Hematopoietic multipotent progenitor cell treated with erythropoietin and hydrocortisone succinate and interleukin-3 and kit ligand, for 6 days (in vitro differentiated cells): ENCODE data around the gene SPDYE4.

Experiments used
- DNase-seq: peaks from one replicate; pipeline ENCODE4 v3.0.0-alpha.2; 2015

SPDYE4 gene

DNA sequence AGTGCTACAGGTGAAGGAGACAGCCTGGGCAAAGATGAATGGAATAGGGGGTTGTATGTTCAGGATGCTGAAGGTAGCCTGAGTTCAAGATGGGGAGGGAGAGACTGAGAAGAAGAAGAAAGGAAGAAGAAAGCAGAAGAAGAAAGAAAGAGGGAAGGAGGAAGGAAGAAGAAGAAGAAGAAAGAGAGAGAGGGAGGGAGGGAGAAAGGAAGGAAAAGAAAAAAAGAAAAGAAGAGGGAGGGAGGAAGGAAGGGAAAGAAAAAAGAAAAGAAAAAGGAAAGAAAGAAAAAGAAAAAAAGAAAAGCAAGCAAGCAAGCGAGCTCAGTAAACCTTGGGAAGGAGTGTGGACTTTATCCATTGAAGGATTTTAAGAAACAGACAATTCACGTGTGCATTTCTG lies 21.6 kb downstream of the SPDYE4 start:
- DNase-seq = no peak

DNA sequence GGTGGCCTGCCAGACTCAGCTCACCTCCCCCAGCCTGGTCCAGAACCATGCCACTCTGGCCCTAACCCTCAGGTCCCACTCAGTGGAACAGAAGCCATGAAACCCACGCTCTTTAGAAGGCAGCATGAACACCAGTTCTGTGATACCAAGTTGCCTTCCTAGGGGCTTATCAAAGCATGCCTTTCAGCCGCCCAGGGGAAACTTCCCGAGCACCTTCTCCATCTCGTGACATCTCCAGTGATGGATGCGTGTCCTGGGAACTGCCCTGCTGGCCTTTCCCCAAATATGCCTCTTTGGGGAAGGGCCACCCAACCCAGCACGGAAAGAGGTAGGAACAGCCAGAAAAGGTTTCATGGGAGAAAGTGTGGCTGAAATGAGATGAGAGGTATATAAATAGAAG lies 22.0 kb downstream of the SPDYE4 start:
- DNase-seq = no peak

DNA sequence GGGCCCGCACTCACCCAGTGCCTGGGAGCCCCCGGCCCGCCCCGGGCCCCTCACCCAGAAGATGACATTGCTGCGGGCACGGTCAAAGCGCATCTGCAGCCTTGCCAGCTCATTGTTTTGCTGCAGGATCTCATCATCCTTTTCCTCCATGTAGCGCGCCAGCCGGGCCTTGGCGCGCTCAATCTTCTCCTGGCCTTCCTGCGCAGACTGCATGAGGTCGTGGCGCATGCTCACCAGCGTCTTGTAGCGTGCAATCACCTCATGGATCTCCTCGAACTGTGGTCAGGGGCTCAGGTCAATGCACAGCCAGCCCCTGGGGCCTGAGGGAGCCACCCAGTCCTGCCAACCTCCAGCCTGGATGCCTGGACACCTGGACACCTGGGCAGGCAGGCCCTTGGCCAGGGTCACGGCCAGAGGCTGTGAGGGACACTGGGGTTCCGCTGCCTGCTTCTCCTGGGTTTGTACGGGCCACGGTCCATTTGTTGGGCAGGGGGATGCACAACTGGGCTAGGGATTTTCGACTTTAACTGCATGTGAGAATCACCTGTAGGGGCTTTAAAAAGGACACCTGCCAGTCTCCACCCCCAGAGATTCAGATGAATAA lies 22.9 kb downstream of the SPDYE4 start:
- no peak for DNase-seq

DNA sequence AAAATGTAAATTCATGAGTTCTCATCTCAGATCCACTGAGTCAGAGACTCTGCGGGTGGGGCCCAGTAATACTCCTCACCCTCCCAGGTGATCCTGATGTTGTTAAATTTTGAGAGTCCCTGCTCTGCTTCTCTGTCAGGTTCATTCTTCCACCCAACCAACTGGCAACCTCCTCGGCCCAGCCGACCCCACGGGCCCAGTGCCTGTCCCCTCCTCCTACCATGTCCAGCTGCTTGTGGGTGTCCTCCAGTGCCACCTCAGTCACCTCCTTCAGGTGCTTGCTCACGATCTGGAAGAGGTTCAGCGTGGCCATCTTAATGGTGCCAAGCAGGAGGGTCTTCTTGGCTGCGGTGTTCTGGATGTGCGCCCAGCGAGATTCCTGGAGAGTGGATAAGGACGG lies 23.5 kb downstream of the SPDYE4 start:
- DNase-seq = no peak

DNA sequence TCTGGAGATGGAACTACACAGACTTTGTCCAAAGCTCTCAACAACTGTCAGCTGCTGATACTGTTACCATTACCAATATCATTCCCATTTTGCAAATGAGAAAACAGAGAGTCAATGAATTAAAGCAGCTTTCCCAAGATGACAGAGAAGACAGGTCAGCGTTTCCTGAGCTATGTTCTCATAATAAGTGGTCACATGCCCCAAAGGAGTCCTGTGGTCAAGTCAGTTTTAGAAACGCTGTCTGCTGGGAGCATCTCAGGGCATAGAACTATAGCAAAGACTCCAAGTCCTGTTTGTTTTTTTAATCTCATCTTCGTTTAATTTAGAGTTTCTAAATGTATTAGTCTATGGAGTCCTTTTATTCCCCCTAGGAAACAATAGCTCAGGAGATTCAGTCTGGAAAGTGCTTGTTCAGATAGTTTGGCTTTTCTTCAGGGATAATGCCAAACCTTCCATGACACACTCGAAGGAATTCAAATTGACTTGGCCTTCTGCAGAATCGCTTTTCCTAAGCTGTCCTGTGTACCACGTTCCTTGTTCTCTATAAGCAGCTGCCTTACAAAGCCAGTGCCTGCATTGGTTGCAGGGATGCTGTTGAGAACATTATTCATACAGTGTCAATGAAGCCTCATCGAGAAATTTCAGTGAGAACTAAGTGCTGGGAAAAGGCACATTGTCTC lies 25.8 kb downstream of the SPDYE4 start:
- no peak for DNase-seq

DNA sequence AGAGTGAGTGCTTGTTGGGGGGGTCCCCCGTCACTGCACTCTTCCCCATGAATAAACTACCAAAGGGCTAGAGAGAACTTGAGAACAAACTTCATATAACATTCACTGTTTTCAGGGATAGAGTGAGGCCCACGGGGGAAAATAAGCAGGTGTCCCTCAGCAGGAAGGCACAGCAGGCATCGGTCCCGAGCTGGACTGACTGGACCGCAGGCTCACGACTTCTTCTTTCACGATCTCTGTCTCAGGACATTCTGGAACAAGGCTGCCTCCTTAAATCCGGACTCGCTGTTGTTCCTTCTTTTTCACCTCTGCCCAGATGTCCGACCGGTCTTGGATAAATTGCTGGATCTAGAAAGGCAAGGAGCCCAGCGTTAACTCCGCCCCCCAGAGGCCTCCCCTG lies 28.5 kb downstream of the SPDYE4 start:
- no peak for DNase-seq

DNA sequence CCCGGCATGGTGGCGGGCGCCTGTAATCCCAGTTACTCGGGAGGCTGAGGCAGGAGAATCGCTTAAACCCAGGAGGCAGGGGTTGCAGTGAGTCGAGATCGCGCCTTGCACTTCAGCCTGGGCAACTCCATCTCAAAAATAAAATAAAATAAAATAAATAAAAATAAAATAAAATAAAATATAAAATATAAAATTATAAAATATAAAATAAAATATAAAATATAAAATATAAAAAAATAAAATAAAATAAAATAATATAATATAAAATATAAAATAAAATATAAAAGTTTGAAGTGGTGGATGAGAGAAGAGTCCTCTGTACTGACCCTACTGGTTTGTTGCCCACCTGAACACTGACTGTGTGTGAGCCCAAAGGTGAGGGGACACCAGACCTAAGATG lies 28.9 kb downstream of the SPDYE4 start:
- no peak for DNase-seq

DNA sequence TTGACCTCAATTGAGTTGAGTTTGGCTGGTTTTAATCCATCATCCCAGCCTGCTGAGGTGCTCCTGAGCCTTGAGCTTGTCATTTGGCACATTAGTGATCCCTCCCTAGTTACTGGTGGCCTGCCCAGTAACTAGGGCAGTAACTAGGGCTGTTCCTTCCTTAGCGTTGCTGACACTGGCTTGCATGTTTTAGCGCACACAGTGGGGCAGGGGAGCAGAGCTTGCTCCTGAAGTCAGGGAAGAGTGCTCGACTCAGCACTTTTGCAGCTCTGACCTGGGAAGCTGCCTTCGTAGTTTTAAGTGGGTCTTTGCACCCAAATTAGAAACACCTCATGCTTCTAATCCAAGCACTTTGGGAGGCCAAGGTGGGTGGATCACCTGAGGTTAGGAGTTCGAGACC lies 29.4 kb downstream of the SPDYE4 start:
- DNase-seq = no peak

DNA sequence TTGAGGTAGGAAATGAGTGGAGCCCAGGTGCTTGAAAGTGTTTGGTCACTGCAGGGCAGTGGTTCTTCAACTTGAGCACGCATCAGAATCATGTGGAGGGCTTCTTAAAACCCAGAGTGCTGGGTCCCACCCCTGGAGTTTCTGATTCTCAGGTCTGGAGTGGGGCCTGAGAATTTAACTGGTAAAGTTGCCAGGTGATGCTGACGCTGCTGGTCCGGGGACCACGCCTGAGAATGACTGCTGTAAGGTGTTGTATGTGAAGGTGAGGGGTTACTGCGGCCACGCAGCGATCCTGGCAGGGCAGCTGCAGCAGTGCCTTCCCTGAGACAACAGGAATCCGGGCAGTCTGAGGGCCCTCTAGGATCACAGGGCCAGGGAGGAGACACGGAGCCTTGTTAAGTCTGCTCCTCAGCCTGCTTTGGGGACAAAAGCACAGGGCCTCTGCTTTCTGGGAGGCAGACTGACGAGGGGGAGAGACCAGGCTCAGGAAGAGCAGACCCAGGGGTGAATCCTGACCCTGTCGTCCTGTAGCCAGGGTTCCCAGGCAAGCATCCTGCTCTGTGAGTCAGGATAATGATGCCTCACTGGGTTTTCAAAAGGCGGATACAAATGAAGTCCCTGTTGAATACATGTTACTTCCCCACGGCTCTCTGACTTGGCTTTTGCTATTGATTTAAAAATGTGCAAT lies 30.0 kb downstream of the SPDYE4 start:
- no peak for DNase-seq

DNA sequence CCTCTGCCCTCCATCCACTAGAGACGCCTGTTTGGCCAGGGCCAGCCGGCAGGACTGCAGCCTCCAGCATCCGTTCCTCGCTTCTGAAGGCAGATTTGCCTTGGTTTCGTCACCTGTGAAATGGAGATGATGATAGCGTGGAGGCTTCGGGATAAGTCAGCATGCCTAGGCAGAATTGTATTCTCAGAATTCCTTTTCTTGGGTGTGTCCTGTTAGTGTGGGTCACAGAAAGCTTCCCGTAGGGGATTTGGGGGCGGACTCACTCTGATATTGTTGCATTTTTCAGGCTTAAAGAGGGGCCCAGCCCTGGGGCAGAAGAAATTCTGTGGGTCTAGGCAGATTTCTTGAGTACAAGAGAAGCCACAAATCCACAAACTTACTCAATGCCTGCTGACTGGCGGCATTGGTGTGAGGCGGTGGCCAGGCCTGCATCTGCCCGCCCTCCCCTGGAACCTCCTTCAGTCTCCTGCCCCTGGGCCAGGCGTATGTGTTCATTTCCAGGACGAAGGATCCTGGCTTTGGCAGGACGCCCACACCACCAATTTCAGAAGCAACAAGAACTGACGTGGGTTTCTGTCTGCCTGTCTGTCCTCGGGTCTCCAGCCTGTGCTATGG lies 31.3 kb downstream of the SPDYE4 start:
- peak; percentile 48 for DNase-seq

DNA sequence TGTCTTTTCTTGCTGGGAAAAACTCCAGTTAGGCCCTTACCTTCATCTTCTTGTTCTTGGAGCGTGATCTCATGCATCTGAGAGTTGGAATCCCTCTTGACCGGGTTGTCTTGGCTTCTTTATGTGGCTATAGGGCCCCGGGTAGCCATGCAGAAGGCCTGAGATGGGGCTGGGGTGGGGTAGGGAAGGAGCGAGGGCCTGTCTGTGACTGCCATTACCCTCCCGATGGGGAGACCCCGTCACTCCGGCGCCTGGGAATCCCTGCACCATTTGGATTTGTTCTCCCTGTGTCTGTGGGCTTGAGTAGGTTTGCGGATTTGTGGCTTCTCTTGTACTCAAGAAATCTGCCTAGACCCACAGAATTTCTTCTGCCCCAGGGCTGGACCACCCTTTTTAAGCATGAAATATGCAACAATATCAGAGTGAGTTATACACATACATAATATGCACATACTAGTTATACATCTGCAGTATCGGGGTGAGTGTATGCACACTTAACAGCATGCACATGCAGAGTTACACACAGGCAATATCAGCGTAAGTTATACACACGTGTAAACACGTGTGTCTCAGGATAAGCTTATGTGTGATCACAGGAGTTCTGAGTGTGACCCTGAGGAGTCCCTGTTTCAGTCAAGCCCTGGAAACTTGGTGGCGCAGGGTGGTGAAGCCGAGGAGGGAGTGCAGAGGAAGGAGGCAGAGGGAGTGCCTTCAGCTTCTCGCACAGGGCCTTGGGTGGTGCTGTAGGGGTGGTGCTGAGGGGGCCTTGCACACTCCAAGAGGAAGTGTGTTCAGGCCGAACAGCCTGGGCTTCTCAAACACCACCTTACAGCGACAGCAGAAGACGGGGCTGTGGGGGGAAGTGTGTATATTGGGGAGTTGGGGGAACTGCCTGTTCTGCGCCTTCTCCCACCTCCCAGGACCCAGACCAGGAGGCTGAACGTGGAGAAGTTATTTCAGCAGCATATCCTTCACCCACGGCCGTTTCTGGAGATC lies 32.2 kb downstream of the SPDYE4 start:
- DNase-seq = peak; percentile 52

DNA sequence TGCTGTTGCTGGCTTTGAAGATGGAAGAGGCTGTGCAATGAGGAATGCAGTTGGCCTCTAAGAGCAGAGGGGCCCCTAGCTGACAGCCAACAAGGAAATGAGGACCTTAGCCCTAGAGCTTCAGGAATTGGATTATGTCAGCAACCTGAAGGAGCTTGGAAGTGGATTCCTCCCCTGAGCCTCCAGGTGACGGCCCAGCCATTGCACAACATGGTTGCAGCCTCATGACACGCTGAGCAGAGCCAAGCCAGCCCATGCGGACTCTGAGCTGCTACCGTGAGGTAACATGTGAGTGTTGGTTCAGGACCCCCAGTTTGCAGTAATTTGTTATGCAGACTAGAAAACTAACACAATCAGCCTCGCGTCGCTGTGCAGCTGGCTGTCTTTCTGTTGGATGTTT lies 33.9 kb downstream of the SPDYE4 start:
- no peak for DNase-seq

DNA sequence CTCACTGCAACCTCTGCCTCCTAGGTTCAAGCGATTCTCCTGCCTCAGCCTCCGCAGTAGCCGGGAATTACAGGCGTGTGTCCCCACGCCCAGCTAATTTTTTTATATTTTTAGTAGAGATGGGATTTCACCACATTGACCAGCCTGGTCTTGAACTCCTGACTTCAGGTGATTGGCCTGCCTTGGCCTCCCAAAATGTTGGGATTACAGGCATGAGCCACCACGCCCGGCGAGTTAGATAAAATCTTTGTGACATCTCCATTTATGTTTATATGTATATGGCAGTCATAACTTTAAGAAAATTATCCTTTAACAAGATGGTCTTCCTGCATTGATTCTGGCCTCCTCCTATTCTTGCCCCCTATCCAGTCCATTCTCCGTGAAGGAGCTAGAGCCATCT lies 37.8 kb downstream of the SPDYE4 start:
- DNase-seq = no peak

DNA sequence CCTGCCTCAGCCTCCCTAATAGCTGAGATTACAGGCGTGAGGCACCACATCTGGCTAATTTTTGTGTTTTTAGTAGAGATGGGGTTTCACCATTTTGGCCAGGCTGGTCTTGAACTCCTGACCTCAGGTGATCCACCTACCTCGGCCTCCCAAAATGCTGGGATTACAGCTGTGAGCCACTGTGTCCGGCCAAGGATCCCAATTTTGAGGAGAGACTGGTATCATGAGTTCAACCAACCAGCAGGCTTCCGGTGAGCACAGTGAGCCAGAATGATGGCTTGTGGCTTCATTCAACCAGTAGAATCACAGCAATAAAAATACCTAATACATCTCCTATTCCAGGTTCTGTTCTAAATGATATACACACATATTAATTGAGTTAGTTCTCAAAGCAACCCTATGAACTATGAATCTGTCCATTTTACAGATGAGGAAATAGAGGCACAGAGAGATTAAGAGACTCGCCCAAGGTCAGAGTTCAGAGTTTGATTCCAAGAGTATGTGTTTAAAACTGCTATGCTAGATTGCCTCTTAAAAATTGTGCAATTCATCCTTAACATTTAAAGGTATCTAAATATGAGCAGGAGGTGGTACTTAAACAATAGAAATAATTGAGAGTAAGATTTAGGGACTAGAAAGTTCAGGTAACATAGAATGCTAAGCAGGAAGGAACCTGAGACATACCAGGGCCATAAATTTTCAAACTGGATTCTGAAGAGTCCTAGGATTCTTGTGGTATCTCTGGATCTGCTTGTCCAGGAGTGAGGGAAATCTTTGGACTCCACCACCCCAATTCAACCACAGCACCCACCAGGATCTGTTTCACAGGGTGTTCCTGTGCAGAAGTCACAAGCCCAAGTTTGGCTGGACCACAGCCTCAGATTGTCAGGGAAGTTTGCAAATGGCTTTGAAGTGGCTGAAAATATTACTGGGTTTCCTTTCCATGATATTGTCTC lies 38.8 kb downstream of the SPDYE4 start:
- no peak for DNase-seq

DNA sequence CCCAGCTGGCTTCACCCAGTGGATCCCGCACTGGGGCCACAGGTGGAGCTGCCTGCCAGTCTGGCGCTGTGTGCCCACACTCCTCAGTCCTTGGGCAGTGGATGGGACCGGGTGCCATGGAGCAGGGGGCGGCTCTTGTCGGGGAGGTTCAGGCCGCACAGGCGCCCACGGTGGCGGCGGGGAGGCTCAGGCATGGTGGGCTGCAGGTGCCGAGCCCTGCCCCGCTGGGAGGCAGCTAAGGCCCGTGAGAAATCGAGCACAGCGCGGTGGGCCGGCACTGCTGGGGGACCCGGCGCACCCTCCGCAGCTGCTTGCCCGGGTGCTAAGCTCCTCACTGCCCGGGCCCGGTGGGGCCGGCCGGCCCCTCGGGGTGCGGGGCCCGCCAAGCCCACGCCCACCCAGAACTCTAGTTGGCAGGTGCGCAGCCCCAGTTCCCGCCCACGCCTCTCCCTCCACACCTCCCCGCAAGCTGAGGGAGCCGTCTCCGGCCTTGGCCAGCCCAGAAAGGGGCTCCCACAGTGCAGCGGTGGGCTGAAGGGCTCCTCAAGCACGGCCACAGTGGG lies 40.3 kb downstream of the SPDYE4 start:
- DNase-seq = no peak

DNA sequence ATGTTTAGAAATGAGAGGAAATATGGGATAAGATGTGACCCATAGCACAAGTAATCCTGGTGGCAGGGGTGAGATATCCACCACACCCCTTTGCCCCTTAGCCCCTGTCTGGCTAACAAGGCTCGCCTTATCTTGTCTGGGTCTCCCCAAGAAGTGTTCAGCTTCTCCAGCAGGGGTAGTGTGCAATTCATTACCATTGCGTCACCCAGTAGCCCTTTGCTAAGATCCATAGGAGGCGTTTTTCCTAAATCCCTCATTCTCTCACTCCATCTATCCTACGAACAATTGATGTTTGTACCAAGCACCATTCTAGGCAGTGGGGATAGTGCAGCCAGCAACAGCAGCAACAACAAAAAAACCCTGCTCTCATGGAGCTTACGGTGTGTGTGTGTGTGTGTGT lies 44.5 kb downstream of the SPDYE4 start:
- DNase-seq = peak; percentile 41

DNA sequence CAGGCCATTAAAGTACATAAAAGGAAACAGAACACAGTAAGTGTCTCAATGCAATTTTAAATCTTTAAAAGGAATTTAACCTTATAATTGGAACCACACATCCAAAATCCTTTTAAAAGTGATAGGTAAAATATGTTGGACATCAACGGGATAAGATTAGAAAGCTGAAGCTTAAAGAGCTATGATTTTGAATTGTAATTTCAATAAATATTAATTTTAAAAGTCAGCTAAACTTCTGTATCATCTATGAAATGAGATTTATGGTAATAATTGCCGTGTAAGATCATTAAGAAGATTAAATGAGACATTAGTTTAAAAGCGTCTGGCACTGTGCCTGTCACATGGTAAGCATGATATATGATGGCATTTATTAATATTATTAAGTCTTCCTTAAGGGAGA lies 45.0 kb downstream of the SPDYE4 start:
- no peak for DNase-seq

DNA sequence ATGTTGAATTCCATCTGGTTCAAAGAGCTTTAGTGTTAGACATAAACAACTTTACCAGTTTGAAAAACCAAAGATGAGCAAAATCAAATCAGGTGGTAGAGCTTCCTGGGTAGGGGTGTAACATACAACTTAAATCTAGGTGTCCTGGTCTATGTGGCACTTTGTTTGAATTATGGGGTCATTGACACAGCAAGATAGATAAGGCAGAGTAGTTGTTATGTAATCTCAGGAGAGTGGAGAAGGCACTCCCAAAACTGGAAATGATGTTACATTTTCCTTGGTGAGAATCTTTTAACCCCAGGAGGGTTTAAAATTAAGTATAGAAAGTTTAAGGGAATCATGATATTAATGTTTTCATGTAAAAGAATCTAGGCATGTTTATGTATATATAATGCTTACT lies 45.6 kb downstream of the SPDYE4 start:
- no peak for DNase-seq

DNA sequence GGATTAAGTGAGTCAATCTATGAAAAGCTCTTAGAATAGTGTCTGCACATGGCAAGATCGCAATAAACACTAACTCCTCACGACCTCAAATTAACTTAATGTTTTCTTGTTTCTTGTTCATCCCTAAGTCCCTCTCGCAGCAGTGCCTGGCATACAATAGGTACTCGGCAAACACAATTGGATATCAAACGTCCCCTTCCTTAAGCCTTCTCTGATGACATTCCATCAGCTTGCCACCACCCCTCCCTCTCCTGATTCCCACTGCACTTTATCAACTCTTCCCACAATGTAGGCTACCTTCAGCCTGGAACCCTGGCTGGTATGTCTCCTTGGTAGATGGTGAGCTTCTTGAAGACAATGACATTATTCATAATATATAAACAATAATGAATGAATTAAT lies 47.1 kb downstream of the SPDYE4 start:
- DNase-seq = no peak

DNA sequence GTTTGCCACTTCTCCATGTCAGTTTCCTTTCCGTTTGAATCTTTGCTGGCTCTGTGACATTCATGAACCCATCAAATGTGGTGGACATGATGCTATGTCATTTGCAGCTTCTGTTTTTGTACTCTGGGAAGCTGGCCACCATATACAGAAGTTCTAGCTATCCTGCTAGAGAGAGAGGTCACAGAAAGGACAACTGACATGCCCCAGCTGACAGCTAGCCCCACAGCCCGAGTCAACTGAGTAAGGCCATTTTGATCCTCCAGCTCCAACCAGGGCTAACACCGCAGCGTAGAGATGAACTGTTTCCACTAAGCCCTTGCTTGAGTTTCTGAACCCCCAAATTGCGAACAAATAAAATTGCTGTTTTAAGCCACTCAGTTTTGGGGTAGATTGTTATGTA lies 47.5 kb downstream of the SPDYE4 start:
- no peak for DNase-seq

DNA sequence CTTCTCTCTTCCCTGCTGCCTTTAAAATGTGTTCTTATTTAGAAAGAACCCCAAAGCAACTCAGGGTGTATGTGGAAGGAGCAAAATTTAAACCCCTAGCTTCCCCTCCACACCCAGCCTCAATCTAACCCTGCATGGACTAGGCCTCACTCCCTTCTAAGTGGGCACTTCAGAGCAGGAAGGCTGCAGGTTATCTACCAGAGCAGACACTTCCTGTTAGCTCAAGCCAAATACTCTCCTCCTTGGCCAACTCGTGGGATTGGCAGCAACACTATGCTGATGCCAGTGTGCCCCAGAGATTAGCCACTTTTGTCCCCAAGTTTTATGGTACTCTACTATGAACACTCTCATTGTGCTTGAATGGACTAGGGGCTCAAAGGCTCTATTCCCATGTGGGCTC lies 49.3 kb downstream of the SPDYE4 start:
- DNase-seq = peak; percentile 94
